MM.1S (cell line): ENCODE data around the gene CA5A.

Experiments
- CTCF ChIP-seq: fragments of 300-600 bp; sonication (generic); IDR thresholded peaks from 2 replicates; pipeline ENCODE4 v1.5.1; 2016; ENCODE audit warnings: antibody characterized with exemption, low read length, mixed read lengths
- EZH2phosphoT487 ChIP-seq: fragments of 300-600 bp; sonication (generic); IDR thresholded peaks from 2 replicates; pipeline ENCODE4 v1.6.1; 2018; ENCODE audit warnings: antibody characterized with exemption, low read length

- TF ChIP-seq EZH2phosphoT487 (no peak), CTCF (no peak)
Measured at GRCh38 chr16:87966064-87966645, 29.8 kb upstream of the CA5A start.
